ENCODE results near the gene SGF29.

The SGF29 gene

GRCh38 chr16:28531777-28532744 is 21.7 kb upstream of the SGF29 start:
- H3K27ac ChIP-seq (ENCODE audit: low read depth, low read length, poor library complexity, severe bottlenecking) = no peak overlapping the region
- H3F3A ChIP-seq (ENCODE audit: insufficient read depth, low read length) = no peaks in the 10 kb centered on the region
- no peaks in the 10 kb centered on the region for H3K9me2 ChIP-seq (ENCODE audit: low read depth, low read length)
- H2AFZ ChIP-seq (ENCODE audit: low read length) = no peak overlapping the region
- TF ChIP-seq, protein P1, sequence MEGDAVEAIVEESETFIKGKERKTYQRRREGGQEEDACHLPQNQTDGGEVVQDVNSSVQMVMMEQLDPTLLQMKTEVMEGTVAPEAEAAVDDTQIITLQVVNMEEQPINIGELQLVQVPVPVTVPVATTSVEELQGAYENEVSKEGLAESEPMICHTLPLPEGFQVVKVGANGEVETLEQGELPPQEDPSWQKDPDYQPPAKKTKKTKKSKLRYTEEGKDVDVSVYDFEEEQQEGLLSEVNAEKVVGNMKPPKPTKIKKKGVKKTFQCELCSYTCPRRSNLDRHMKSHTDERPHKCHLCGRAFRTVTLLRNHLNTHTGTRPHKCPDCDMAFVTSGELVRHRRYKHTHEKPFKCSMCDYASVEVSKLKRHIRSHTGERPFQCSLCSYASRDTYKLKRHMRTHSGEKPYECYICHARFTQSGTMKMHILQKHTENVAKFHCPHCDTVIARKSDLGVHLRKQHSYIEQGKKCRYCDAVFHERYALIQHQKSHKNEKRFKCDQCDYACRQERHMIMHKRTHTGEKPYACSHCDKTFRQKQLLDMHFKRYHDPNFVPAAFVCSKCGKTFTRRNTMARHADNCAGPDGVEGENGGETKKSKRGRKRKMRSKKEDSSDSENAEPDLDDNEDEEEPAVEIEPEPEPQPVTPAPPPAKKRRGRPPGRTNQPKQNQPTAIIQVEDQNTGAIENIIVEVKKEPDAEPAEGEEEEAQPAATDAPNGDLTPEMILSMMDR (IDR thresholded peaks at IDR 0.05; ENCODE audit: low read length) = no peak
- no peak for TF ChIP-seq EZH2 (IDR thresholded peaks at IDR 0.05; ENCODE audit: borderline replicate concordance, low read length)
- H3K4me3 ChIP-seq (ENCODE audit: low read depth, low read length, poor library complexity, severe bottlenecking) = no peak overlapping the region
- no peaks in the 10 kb centered on the region for H4K20me1 ChIP-seq (ENCODE audit: insufficient read depth, low read length)
- H3K4me2 ChIP-seq (ENCODE audit: low read length) = no peak overlapping the region
- no peaks in the 10 kb centered on the region for H3K79me2 ChIP-seq (ENCODE audit: insufficient read depth, low read length)
- no peaks in the 10 kb centered on the region for H3K4me1 ChIP-seq (ENCODE audit: insufficient read depth, low read length, severe bottlenecking)
- no peaks in the 10 kb centered on the region for H3K9me3 ChIP-seq (ENCODE audit: low read length)
- no peak overlapping the region for H3K9ac ChIP-seq (ENCODE audit: low read length)
- H3K27me3 ChIP-seq (ENCODE audit: insufficient read depth, low read length) = no peaks in the 10 kb centered on the region
- no peaks in the 10 kb centered on the region for H3K36me3 ChIP-seq (ENCODE audit: insufficient read depth, low read length)

DNA sequence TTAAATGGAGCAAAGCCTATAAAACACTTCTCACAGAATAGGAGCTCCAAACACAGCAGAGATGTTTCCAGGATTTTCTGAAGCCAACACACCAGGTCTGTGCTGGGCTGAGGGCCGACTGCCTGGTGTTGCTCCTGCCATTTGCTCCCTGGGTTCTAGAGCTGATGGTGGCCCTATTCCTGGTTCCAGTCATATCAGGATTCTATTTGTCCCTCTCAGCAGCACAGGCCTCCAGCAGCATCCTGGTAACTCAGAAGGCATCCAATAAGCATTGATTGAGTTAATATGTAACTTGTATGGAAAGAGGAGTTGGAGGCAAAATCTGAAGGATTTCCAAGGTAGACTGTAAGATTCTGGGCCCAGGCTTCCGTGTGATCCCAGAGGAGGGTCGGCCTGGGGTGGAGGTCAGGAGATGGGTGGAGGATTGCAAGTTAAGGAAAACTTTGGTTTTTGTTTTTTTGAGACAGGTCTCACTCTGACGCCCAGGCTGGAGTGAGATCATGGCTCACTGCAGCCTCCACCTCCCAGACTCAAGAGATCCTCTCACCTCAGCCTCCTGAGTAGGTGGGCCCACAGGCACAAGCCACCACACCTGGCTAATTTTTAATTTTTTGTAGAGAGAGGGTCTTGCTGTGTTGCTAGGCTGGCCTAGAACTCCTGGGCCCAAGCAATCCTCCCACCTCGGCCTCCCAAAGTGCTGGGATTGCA is 20.6 kb upstream of the SGF29 start:
- H3F3A ChIP-seq (ENCODE audit: insufficient read depth, low read length) = no peaks in the 10 kb centered on the region
- H2AFZ ChIP-seq (ENCODE audit: low read length) = no peak overlapping the region
- no peaks in the 10 kb centered on the region for H4K20me1 ChIP-seq (ENCODE audit: insufficient read depth, low read length)
- H3K4me1 ChIP-seq (ENCODE audit: insufficient read depth, low read length, severe bottlenecking) = no peaks in the 10 kb centered on the region
- TF ChIP-seq, protein P1 (IDR thresholded peaks at IDR 0.05; ENCODE audit: low read length) = no peak
- TF ChIP-seq EZH2 (IDR thresholded peaks at IDR 0.05; ENCODE audit: borderline replicate concordance, low read length) = no peak
- no peaks in the 10 kb centered on the region for H3K79me2 ChIP-seq (ENCODE audit: insufficient read depth, low read length)
- no peaks in the 10 kb centered on the region; the same call in 1 of the 2 replicates for H3K27me3 ChIP-seq (ENCODE audit: insufficient read depth, low read length)
- no peak overlapping the region for H3K27ac ChIP-seq (ENCODE audit: low read depth, low read length, poor library complexity, severe bottlenecking)
- H3K9me3 ChIP-seq (ENCODE audit: low read length) = no peaks in the 10 kb centered on the region
- no peak overlapping the region for H3K4me3 ChIP-seq (ENCODE audit: low read depth, low read length, poor library complexity, severe bottlenecking)
- no peaks in the 10 kb centered on the region for H3K36me3 ChIP-seq (ENCODE audit: insufficient read depth, low read length)
- H3K9ac ChIP-seq (ENCODE audit: low read length) = no peak overlapping the region
- H3K9me2 ChIP-seq (ENCODE audit: low read depth, low read length) = no peaks in the 10 kb centered on the region
- no peak overlapping the region for H3K4me2 ChIP-seq (ENCODE audit: low read length)

GRCh38 chr16:28534542-28535373 is 19.0 kb upstream of the SGF29 start:
- Histone ChIP-seq H3K9me3 (ENCODE audit: low read length) (no peaks in the 10 kb centered on the region), H3K4me1 (ENCODE audit: insufficient read depth, low read length, severe bottlenecking) (no peaks in the 10 kb centered on the region), H2AFZ (ENCODE audit: low read length) (no peak overlapping the region), H3K9ac (ENCODE audit: low read length) (no peak overlapping the region), H3K79me2 (ENCODE audit: insufficient read depth, low read length) (no peaks in the 10 kb centered on the region), H3K27me3 (ENCODE audit: insufficient read depth, low read length) (no peaks in the 10 kb centered on the region; the same call in 1 of the 2 replicates), H3K4me3 (ENCODE audit: low read depth, low read length, poor library complexity, severe bottlenecking) (no peak overlapping the region), H3K36me3 (ENCODE audit: insufficient read depth, low read length) (no peaks in the 10 kb centered on the region), H3K9me2 (ENCODE audit: low read depth, low read length) (no peaks in the 10 kb centered on the region), H3F3A (ENCODE audit: insufficient read depth, low read length) (no peaks in the 10 kb centered on the region), H4K20me1 (ENCODE audit: insufficient read depth, low read length) (no peaks in the 10 kb centered on the region), H3K4me2 (ENCODE audit: low read length) (no peak overlapping the region), H3K27ac (ENCODE audit: low read depth, low read length, poor library complexity, severe bottlenecking) (no peak overlapping the region)
- TF ChIP-seq EZH2 (IDR thresholded peaks at IDR 0.05; ENCODE audit: borderline replicate concordance, low read length) = no peak
- TF ChIP-seq, protein P1 (IDR thresholded peaks at IDR 0.05; ENCODE audit: low read length) = no peak

Data from OCI-LY1 (cell line).